Astrocyte (in vitro differentiated cells and primary cell): ENCODE results near the gene SLC16A13.

ENCODE experiments used
- EZH2 ChIP-seq: IDR thresholded peaks from 2 replicates; pipeline ENCODE4 v1.6.1; 2012; ENCODE audit warnings: mild to moderate bottlenecking, low read length, inconsistent platforms; ENCODE audit not compliant: insufficient read depth
- TF ChIP-seq, protein P1 (sequence below): IDR thresholded peaks from 2 replicates; pipeline ENCODE4 v1.5.1; 2011; ENCODE audit warnings: low read depth, mild to moderate bottlenecking, inconsistent platforms, low read length, moderate library complexity; ENCODE audit not compliant: insufficient read depth

DNA sequence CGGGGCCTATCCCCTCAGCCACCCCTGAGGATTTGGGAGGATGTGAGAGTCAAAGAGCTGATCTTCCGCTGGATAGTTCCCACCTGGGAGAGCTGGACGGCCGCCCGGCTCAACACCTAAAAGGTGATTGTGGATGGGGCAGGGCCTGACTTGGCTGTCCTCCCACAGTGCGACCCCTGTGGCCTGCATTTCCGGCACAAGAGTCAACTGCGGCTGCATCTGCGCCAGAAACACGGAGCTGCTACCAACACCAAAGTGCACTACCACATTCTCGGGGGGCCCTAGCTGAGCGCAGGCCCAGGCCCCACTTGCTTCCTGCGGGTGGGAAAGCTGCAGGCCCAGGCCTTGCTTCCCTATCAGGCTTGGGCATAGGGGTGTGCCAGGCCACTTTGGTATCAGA is 8.5 kb upstream of the SLC16A13 start:
- TF ChIP-seq, protein P1, sequence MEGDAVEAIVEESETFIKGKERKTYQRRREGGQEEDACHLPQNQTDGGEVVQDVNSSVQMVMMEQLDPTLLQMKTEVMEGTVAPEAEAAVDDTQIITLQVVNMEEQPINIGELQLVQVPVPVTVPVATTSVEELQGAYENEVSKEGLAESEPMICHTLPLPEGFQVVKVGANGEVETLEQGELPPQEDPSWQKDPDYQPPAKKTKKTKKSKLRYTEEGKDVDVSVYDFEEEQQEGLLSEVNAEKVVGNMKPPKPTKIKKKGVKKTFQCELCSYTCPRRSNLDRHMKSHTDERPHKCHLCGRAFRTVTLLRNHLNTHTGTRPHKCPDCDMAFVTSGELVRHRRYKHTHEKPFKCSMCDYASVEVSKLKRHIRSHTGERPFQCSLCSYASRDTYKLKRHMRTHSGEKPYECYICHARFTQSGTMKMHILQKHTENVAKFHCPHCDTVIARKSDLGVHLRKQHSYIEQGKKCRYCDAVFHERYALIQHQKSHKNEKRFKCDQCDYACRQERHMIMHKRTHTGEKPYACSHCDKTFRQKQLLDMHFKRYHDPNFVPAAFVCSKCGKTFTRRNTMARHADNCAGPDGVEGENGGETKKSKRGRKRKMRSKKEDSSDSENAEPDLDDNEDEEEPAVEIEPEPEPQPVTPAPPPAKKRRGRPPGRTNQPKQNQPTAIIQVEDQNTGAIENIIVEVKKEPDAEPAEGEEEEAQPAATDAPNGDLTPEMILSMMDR, result no peak
- no peak for TF ChIP-seq EZH2
